ENCODE data around the gene IDH3B.
A peak's percentile ranks its signal among the peaks of the same experiment; 100 is the strongest.
"Not testable (repeated sequence)": the region's sequence is repeated elsewhere in the genome, so short reads cannot be mapped to it uniquely, and the experiment has no call there.

Gene IDH3B

GRCh38 chr20:2663887-2664719 is at the start of gene IDH3B:
TSS of gene IDH3B (minus strand) at chr20:2664216. CDS start at chr20:2664188, 28 bp downstream.
- DNase-seq (ENCODE audit: low spot score), result peak; percentile 88

GRCh38 chr20:2713285-2713684 is 49.3 kb upstream of the IDH3B start:
- no peak for DNase-seq (ENCODE audit: low spot score)

- DNase-seq (ENCODE audit: low spot score), result no peak
Measured at GRCh38 chr20:2709205-2709981, 45.4 kb upstream of the IDH3B start.

GRCh38 chr20:2708665-2709064 is 44.6 kb upstream of the IDH3B start:
- no peak for DNase-seq (ENCODE audit: low spot score)

- no peak for DNase-seq (ENCODE audit: low spot score)
Measured at GRCh38 chr20:2708073-2708415, 44.0 kb upstream of the IDH3B start.

- DNase-seq (ENCODE audit: low spot score), result no peak
Measured at GRCh38 chr20:2707353-2708072, 43.5 kb upstream of the IDH3B start.

GRCh38 chr20:2706688-2707352 is 42.8 kb upstream of the IDH3B start:
- no peak for DNase-seq (ENCODE audit: low spot score)

- DNase-seq (ENCODE audit: low spot score), result no peak
Measured at GRCh38 chr20:2705931-2706645, 42.1 kb upstream of the IDH3B start.

- no peak for DNase-seq (ENCODE audit: low spot score)
Measured at GRCh38 chr20:2703716-2704475, 39.9 kb upstream of the IDH3B start.

GRCh38 chr20:2701671-2702081 is 37.7 kb upstream of the IDH3B start:
- DNase-seq (ENCODE audit: low spot score), result no peak

- no peak for DNase-seq (ENCODE audit: low spot score)
Measured at GRCh38 chr20:2700913-2701620, 37.1 kb upstream of the IDH3B start.

GRCh38 chr20:2699775-2700413 is 35.9 kb upstream of the IDH3B start:
- DNase-seq (ENCODE audit: low spot score), result no peak

- DNase-seq (ENCODE audit: low spot score), result no peak
Measured at GRCh38 chr20:2698912-2699311, 34.9 kb upstream of the IDH3B start.

- no peak for DNase-seq (ENCODE audit: low spot score)
Measured at GRCh38 chr20:2698186-2698817, 34.3 kb upstream of the IDH3B start.

GRCh38 chr20:2697768-2698167 is 33.8 kb upstream of the IDH3B start:
- no peak for DNase-seq (ENCODE audit: low spot score)

- DNase-seq (ENCODE audit: low spot score), result no peak
Measured at GRCh38 chr20:2696646-2697045, 32.6 kb upstream of the IDH3B start.

GRCh38 chr20:2695984-2696525 is 32.0 kb upstream of the IDH3B start:
- DNase-seq (ENCODE audit: low spot score), result not testable (repeated sequence)

- DNase-seq (ENCODE audit: low spot score), result no peak
Measured at GRCh38 chr20:2695206-2695983, 31.4 kb upstream of the IDH3B start.

Measured in germinal center (tissue), 1 donor.